ENCODE data around the gene ABI3BP.

Gene ABI3BP

DNA sequence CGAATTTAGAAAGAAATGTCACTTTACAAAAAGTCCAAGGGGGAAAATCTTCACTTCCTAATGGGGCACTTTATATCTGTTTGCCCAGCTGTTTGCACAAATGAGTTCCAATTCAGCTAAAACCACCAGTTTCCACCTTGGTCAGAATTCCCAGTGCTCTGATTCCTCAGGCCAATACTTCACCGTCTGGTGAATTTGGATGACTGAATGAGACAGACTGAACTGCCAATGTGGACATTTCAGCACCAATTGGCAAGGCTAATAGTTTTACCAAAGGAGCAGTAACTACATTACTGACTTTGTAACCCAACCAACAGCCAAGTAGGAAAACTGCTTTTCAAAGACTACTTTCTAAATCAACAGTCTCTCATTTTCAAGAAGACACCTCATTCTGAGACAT is 51.8 kb downstream of the ABI3BP start:
- DNase-seq (ENCODE audit: extremely low read depth, low read depth): no peak
- TF ChIP-seq, protein P1, sequence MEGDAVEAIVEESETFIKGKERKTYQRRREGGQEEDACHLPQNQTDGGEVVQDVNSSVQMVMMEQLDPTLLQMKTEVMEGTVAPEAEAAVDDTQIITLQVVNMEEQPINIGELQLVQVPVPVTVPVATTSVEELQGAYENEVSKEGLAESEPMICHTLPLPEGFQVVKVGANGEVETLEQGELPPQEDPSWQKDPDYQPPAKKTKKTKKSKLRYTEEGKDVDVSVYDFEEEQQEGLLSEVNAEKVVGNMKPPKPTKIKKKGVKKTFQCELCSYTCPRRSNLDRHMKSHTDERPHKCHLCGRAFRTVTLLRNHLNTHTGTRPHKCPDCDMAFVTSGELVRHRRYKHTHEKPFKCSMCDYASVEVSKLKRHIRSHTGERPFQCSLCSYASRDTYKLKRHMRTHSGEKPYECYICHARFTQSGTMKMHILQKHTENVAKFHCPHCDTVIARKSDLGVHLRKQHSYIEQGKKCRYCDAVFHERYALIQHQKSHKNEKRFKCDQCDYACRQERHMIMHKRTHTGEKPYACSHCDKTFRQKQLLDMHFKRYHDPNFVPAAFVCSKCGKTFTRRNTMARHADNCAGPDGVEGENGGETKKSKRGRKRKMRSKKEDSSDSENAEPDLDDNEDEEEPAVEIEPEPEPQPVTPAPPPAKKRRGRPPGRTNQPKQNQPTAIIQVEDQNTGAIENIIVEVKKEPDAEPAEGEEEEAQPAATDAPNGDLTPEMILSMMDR (IDR thresholded peaks at IDR 0.05; ENCODE audit: low read depth, low read length): no peak

DNA sequence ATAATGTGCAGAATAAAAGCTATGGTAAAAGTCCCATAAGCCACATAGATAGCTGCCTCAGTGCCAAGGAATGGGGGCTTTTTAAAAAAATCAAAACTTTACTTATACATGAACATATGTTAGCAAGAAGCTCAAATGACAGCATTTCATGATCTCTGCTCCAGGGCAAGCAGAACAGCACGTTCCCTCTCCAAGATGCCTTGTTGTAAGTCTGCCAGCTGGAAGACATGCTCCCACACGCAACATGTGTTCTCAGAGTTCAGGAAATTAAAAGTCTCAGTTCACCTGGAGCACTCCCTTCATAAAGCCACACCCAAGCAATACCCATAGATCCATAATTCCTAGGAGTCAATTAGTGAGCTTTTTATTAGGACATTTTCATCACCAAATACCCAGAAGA is 52.2 kb downstream of the ABI3BP start:
- DNase-seq (ENCODE audit: extremely low read depth, low read depth): no peak
- TF ChIP-seq, protein P1 (IDR thresholded peaks at IDR 0.05; ENCODE audit: low read depth, low read length): no peak

GRCh38 chr3:100936931-100937330 is 56.3 kb downstream of the ABI3BP start:
- TF ChIP-seq, protein P1 (IDR thresholded peaks at IDR 0.05; ENCODE audit: low read depth, low read length): no peak
- DNase-seq (ENCODE audit: extremely low read depth, low read depth): no peak

DNA sequence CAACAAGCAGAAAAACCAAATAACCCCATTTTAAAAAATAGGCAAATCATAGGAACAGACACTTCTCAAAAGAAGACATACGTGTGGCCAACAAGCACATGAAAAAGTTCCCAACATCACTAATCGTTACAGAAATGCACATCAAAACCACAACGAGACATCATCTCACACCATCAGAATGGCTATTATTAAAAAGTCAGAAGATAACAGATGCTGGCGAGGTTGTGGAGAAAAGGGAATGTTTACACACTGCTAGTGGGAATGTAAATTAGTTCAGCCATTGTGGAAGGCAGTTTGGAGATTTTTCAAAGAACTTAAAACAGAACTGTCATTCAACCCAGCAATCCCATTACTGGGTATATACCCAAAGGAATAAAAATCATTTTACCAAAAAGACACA is 60.7 kb downstream of the ABI3BP start:
- DNase-seq (ENCODE audit: extremely low read depth, low read depth): no peak
- TF ChIP-seq, protein P1 (IDR thresholded peaks at IDR 0.05; ENCODE audit: low read depth, low read length): no peak

DNA sequence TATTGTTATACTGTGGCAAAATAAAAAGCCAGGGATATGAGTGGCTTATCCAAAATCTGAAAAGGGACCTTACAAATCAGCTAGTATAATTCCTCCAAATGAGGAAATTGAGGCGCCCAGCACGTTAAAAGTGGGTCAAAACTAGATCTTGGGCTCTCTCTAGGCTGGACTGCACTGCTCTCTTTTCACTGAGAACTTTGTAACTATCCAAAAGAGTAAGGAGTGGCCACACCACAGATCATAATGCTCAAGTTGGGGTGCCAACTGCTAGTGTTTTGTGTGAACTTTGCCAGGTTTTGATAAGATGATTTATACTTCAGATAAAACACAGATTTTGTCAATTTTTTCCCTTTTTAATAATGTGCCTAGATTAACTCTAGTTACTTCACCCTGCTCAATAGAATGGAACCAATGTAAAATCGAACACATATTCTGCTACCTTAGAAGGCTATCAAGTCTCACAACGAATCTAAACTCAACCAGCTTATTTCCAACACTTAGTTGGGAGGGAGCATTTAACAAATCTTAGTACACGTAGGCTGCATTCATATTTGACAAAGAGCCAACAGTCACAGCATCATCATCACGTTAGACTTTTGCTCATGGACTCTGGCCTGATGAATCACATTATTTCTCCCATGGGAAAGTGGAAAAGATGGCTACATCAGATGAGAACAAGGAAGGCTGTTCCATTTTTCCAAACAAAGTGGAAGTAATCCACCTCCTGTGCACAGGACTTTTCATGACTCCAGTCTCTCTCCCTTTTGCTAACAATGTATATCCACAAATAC is 64.4 kb downstream of the ABI3BP start:
- TF ChIP-seq, protein P1 (IDR thresholded peaks at IDR 0.05; ENCODE audit: low read depth, low read length): no peak
- DNase-seq (ENCODE audit: extremely low read depth, low read depth): peak; percentile 27

GRCh38 chr3:100927775-100928174 is 65.4 kb downstream of the ABI3BP start:
- no peak for DNase-seq (ENCODE audit: extremely low read depth, low read depth)
- TF ChIP-seq, protein P1 (IDR thresholded peaks at IDR 0.05; ENCODE audit: low read depth, low read length): no peak

GRCh38 chr3:100915706-100916495 is 77.3 kb downstream of the ABI3BP start:
- TF ChIP-seq, protein P1 (IDR thresholded peaks at IDR 0.05; ENCODE audit: low read depth, low read length): no peak
- no peak for DNase-seq (ENCODE audit: extremely low read depth, low read depth)
